ENCODE results near the gene KSR2. TPM values are rescaled to one million over a fixed set of nuclear protein-coding genes. Genes with fewer than 3 reads are reported as not detected.
"Not testable (repeated sequence)": the region's sequence is repeated elsewhere in the genome, so short reads cannot be mapped to it uniquely, and the experiment has no call there.

KSR2 gene
- total and polyA plus RNA-seq, 2 of the 13 experiments (the other 11 are each of a cell fraction or from before 2014, with no cell fraction given) = 0.02 TPM; not detected in 1

- ATAC-seq = no peak
- H3K4me1 ChIP-seq (ENCODE audit: insufficient read depth, low read length) = no peaks in the 10 kb centered on the region
- no peak for FAIRE-seq
- H3K79me2 ChIP-seq (ENCODE audit: insufficient read depth, low read length) = no peaks in the 10 kb centered on the region
- in situ Hi-C loops (cut with HindIII; ENCODE audit: extremely low pct_ligation_motif_present, low pct_unique_long_range_greater_than_20kb) = no loop called here
- H3K4me2 ChIP-seq (ENCODE audit: low read depth, low read length) = no peak overlapping the region
- no TSS peak for BruUV-seq (replicated peaks)
- WGBS (ENCODE audit: low lambda C conversion rate) = 1% methylated on average over 3 of the region's 3 CpGs
- no peaks in the 10 kb centered on the region for H3K9me3 ChIP-seq (ENCODE audit: low read length)
- H3K27ac ChIP-seq (ENCODE audit: extremely low read length, insufficient read depth, low read length) = no peak overlapping the region
- intact Hi-C loops (cut with micrococcal nuclease; ENCODE audit: unreplicated experiment) = no loop called here
- no peaks in the 10 kb centered on the region for H3K36me3 ChIP-seq (replicated peaks in 1 of 2; ENCODE audit: control insufficient read depth in 1 of 2, insufficient read depth in 2 of 2, low read length in 2 of 2)
- DNase-seq (ENCODE audit: low spot score) = no peak
- no peak overlapping the region for H3K4me3 ChIP-seq (replicated peaks in 1 of 3; ENCODE audit: insufficient read depth in 1 of 3, low read depth in 2 of 3, low read length in 3 of 3)
- H3K9ac ChIP-seq (ENCODE audit: insufficient read depth, low read depth, low read length) = no peak overlapping the region
- ChIA-PET POLR2A (no interaction called here), CTCF (ENCODE audit: low intra/inter-chr PET ratio, low total read pairs) (no interaction called here)
- H4K20me1 ChIP-seq (ENCODE audit: insufficient read depth, low read length) = no peaks in the 10 kb centered on the region
- H3K27me3 ChIP-seq (ENCODE audit: control insufficient read depth in 1 of 2, insufficient read depth in 2 of 2, low read length in 2 of 2) = no peaks in the 10 kb centered on the region
- TF ChIP-seq FUBP1 (CRISPR knock-in tag; IDR thresholded peaks at IDR 0.05; ENCODE audit: borderline replicate concordance) = no peak
- no peak for TF ChIP-seq TOE1 (CRISPR knock-in tag; IDR thresholded peaks at IDR 0.05)
- TF ChIP-seq ZNF224 (CRISPR knock-in tag; IDR thresholded peaks at IDR 0.05) = no peak
- H2AFZ ChIP-seq (ENCODE audit: low read length) = no peak overlapping the region
Measured at GRCh38 chr12:117749431-117749830, 219.4 kb downstream of the KSR2 start.

- H3K79me2 ChIP-seq (ENCODE audit: insufficient read depth, low read length); H4K20me1 ChIP-seq (ENCODE audit: insufficient read depth, low read length); H3K4me3 ChIP-seq (replicated peaks in 1 of 3; ENCODE audit: insufficient read depth in 1 of 3, low read depth in 2 of 3, low read length in 3 of 3); intact Hi-C loops (cut with micrococcal nuclease; ENCODE audit: unreplicated experiment); H2AFZ ChIP-seq (ENCODE audit: low read length); H3K36me3 ChIP-seq (replicated peaks in 1 of 2; ENCODE audit: control insufficient read depth in 1 of 2, insufficient read depth in 2 of 2, low read length in 2 of 2); POLR2A ChIA-PET; H3K9ac ChIP-seq (ENCODE audit: insufficient read depth, low read depth, low read length); BruUV-seq (replicated peaks); H3K9me3 ChIP-seq (ENCODE audit: low read length); ATAC-seq; H3K27ac ChIP-seq (ENCODE audit: extremely low read length, insufficient read depth, low read length); in situ Hi-C loops (cut with HindIII; ENCODE audit: extremely low pct_ligation_motif_present, low pct_unique_long_range_greater_than_20kb); H3K4me2 ChIP-seq (ENCODE audit: low read depth, low read length); DNase-seq (ENCODE audit: low spot score); FAIRE-seq; H3K27me3 ChIP-seq (ENCODE audit: control insufficient read depth in 1 of 2, insufficient read depth in 2 of 2, low read length in 2 of 2); H3K4me1 ChIP-seq (ENCODE audit: insufficient read depth, low read length); CTCF ChIA-PET (ENCODE audit: low intra/inter-chr PET ratio, low total read pairs): not testable (repeated sequence)
Measured at GRCh38 chr12:117746358-117746757, 222.4 kb downstream of the KSR2 start.

Data from HepG2 (cell line).